ENCODE data around the gene POLR1H. TPM values are rescaled to one million over a fixed set of nuclear protein-coding genes. Genes with fewer than 3 reads are reported as not detected.

POLR1H gene
- total RNA-seq, 2 donors from 2014 or later: 7.6 to 18.7 TPM

DNA sequence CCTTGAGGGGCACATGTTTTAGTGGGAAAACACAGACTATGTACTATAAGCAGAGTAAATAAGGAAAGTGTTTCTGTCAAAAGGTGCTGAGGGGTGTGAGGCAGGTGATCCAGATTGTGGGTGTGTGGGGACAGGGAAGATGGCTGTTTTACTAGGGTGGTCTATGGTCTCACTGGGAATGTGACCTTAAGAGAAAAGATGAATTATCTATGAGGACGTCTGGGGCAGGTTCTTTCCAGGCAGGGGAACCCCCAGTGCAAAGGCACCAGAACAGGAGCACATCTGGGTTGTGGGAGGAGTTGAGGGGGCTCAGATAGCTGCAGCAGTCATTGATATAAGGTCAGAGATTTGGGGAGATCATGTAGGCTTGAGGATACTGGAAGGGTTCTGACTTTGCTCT, 18.2 kb upstream of the POLR1H start:
- Histone ChIP-seq H3K27me3 (no peaks in the 10 kb centered on the region), H3K9me3 (no peaks in the 10 kb centered on the region), H3K4me3 (no peak overlapping the region), H3K27ac (no peak overlapping the region), H3K36me3 (replicated peaks in 1 of 2; ENCODE audit: insufficient read depth in 1 of 2, low read depth in 2 of 2) (no peaks in the 10 kb centered on the region), H3K4me1 (peaks cover 3% of the 10 kb centered on the region)
- 11 to 21% methylated on average over 1 of the region's 1 CpG for WGBS, 2 donors
- intact Hi-C loops (cut with DNase I): no loop called here
- ATAC-seq (no peak), DNase-seq (no peak)
- TF ChIP-seq, protein P1, sequence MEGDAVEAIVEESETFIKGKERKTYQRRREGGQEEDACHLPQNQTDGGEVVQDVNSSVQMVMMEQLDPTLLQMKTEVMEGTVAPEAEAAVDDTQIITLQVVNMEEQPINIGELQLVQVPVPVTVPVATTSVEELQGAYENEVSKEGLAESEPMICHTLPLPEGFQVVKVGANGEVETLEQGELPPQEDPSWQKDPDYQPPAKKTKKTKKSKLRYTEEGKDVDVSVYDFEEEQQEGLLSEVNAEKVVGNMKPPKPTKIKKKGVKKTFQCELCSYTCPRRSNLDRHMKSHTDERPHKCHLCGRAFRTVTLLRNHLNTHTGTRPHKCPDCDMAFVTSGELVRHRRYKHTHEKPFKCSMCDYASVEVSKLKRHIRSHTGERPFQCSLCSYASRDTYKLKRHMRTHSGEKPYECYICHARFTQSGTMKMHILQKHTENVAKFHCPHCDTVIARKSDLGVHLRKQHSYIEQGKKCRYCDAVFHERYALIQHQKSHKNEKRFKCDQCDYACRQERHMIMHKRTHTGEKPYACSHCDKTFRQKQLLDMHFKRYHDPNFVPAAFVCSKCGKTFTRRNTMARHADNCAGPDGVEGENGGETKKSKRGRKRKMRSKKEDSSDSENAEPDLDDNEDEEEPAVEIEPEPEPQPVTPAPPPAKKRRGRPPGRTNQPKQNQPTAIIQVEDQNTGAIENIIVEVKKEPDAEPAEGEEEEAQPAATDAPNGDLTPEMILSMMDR (IDR thresholded peaks at IDR 0.05): no peak
- no peak for TF ChIP-seq POLR2A (IDR thresholded peaks at IDR 0.05)

DNA sequence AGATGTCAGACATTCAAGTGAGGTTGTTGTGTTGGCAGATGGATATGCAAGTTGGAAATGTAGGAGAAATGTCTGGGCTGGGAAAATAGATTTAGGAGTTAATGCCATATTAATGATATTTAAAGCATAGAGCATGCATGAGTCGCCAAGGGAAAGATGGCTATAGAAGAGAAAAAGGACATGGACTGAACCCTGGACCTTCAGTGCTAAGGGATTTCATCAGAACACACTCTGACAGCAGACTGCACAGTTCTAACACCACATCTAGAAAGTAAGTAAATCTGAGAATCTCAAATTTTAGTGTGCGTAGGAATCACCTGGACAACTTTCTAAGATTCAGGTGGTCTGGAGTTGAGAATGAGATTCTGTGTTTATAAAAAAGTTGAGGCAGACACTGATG, 17.3 kb upstream of the POLR1H start:
- Histone ChIP-seq H3K27me3 (no peaks in the 10 kb centered on the region), H3K27ac (no peak overlapping the region), H3K4me1 (peaks cover 3% of the 10 kb centered on the region), H3K9me3 (no peaks in the 10 kb centered on the region), H3K4me3 (no peak overlapping the region), H3K36me3 (replicated peaks in 1 of 2; ENCODE audit: insufficient read depth in 1 of 2, low read depth in 2 of 2) (no peaks in the 10 kb centered on the region)
- DNase-seq (no peak), ATAC-seq (no peak)
- 91 to 93% methylated on average over 2 of the region's 2 CpGs for WGBS, 2 donors
- intact Hi-C loops (cut with DNase I): no loop called here
- no peak for TF ChIP-seq POLR2A (IDR thresholded peaks at IDR 0.05)
- TF ChIP-seq, protein P1 (IDR thresholded peaks at IDR 0.05): no peak

DNA sequence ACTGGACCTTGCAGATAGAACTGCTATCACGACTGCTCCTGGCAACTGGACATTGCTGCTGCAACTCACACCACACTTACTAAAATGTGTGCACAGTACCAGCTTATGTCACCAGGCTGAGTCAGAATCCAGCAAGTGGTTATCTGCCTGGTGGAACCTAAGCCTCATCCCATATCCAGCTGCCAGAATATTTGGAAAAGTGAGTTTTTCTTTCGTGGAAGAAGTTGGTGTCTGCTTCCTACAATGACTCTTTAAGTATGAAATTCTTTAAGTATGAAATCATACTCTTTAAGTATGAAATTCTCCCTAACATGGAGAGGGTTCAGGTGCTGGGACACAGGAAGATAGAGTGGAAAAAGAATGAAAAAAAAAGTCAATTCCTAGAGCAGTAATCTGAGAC, 16.4 kb upstream of the POLR1H start:
- no peaks in the 10 kb centered on the region for H3K9me3 ChIP-seq
- intact Hi-C loops (cut with DNase I): no loop called here
- H3K27ac ChIP-seq: no peak overlapping the region
- TF ChIP-seq, protein P1 (IDR thresholded peaks at IDR 0.05): no peak
- no peak for TF ChIP-seq POLR2A (IDR thresholded peaks at IDR 0.05)
- peaks cover 3% of the 10 kb centered on the region for H3K4me1 ChIP-seq
- DNase-seq: no peak
- no peaks in the 10 kb centered on the region for H3K36me3 ChIP-seq (replicated peaks in 1 of 2; ENCODE audit: insufficient read depth in 1 of 2, low read depth in 2 of 2)
- 44 to 54% methylated on average over 1 to 2 of the region's 2 CpGs for WGBS, 2 donors
- ATAC-seq: no peak
- no peaks in the 10 kb centered on the region for H3K27me3 ChIP-seq
- no peak overlapping the region for H3K4me3 ChIP-seq

DNA sequence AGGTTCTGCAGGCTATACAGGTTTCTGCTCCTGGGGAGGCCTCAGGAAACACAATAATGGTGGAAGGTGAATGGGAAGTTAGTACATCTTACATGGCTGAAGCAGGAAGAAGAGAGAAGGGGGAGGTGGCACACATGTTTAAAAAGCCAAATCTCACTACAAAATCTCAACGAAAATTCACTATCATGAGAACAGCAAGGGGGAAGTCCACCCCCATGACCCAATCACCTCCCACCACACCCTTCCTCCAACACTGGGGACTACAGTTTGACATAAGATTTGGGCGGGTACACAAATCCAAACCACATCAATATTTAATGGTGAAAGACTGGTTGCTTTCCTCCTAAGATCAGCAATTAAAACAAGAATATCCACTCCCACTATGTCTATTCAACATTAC, 13.8 kb upstream of the POLR1H start:
- DNase-seq (no peak), ATAC-seq (no peak)
- Histone ChIP-seq H3K27ac (no peak overlapping the region), H3K27me3 (no peaks in the 10 kb centered on the region), H3K36me3 (replicated peaks in 1 of 2; ENCODE audit: insufficient read depth in 1 of 2, low read depth in 2 of 2) (no peaks in the 10 kb centered on the region), H3K4me1 (peaks cover 3% of the 10 kb centered on the region), H3K4me3 (no peak overlapping the region), H3K9me3 (no peaks in the 10 kb centered on the region)
- no peak for TF ChIP-seq POLR2A (IDR thresholded peaks at IDR 0.05)
- TF ChIP-seq, protein P1 (IDR thresholded peaks at IDR 0.05): no peak
- intact Hi-C loops (cut with DNase I): no loop called here
- 72 to 78% methylated on average over 2 of the region's 2 CpGs for WGBS, 2 donors

DNA sequence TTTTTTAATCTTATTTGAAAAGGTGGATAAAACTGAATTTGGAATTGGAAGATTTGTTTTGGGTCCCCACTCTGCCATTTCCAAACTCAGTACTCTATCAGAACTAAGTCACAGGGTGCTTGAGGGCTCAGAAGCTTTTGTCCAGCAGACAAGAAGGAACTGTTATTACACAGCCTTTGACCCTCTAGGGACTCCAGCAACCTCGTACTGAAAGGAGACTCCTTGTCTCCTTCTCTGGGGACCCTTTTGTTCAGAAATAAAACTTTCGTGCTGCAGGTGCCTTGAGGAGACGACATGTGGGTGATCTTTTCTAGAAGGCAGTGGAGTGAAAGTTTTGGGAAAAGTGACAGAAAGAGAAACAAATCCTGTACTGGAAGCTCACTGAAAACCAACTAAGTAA, 7.4 kb upstream of the POLR1H start:
- no peak for DNase-seq
- TF ChIP-seq, protein P1 (IDR thresholded peaks at IDR 0.05): no peak
- TF ChIP-seq POLR2A (IDR thresholded peaks at IDR 0.05): no peak
- Histone ChIP-seq H3K27me3 (no peaks in the 10 kb centered on the region), H3K27ac (no peak overlapping the region), H3K9me3 (no peaks in the 10 kb centered on the region), H3K4me1 (no peaks in the 10 kb centered on the region), H3K36me3 (replicated peaks in 1 of 2; ENCODE audit: insufficient read depth in 1 of 2, low read depth in 2 of 2) (peaks cover 0 to 2% of the 10 kb centered on the region in 2 donors), H3K4me3 (no peak overlapping the region)
- intact Hi-C loops (cut with DNase I): no loop called here
- no peak for ATAC-seq
- WGBS, 2 donors: 81 to 88% methylated on average over 3 of the region's 3 CpGs
